Measurements from ENCODE around the gene PTPN21.

PTPN21 gene

GRCh38 chr14:88604212-88604611, 49.4 kb upstream of the PTPN21 start:
- ChIA-PET POLR2A (no interaction called here), CTCF (no interaction called here)
- TF ChIP-seq ZNF623 (tag by site-specific recombination; IDR thresholded peaks at IDR 0.05) (no peak), ZNF692 (tag by site-specific recombination; IDR thresholded peaks at IDR 0.05) (no peak), AEBP2 (tag by site-specific recombination; IDR thresholded peaks at IDR 0.05; ENCODE audit: borderline replicate concordance) (no peak), ZNF501 (tag by site-specific recombination; IDR thresholded peaks at IDR 0.05) (no peak)
- Histone ChIP-seq H3K27ac (ENCODE audit: extremely low read depth, low read depth, low read length) (no peak overlapping the region), H3K4me3 (ENCODE audit: low read depth, low read length) (no peak overlapping the region), H3K9me3 (ENCODE audit: control insufficient read depth, insufficient read depth, low read depth, low read length) (no peaks in the 10 kb centered on the region), H3K36me3 (ENCODE audit: control insufficient read depth in 2 of 2, insufficient read depth in 1 of 2, low read length in 2 of 2) (peaks cover 69 to 99% of the 10 kb centered on the region in 2 experiments), H3K4me1 (ENCODE audit: control insufficient read depth, insufficient read depth, low read length) (no peaks in the 10 kb centered on the region)

- POLR2A ChIA-PET = no interaction called here
- Histone ChIP-seq H3K4me1 (ENCODE audit: control insufficient read depth, insufficient read depth, low read length) (0 out of 2 replicates have a peak, but pooled peaks cover 3% of the 10 kb centered on the region), H3K9me3 (ENCODE audit: control insufficient read depth, insufficient read depth, low read depth, low read length) (no peaks in the 10 kb centered on the region), H3K27ac (ENCODE audit: extremely low read depth, low read depth, low read length) (no peak overlapping the region), H3K4me3 (ENCODE audit: low read depth, low read length) (no peak overlapping the region), H3K36me3 (ENCODE audit: control insufficient read depth in 2 of 2, insufficient read depth in 1 of 2, low read length in 2 of 2) (peaks cover 50 to 100% of the 10 kb centered on the region in 2 experiments)
- CTCF ChIA-PET = interaction anchor here (0.6 kb wide), 1 partner anchor 409 kb away, joined by 3 read pairs; no protein-coding TSS in a partner anchor
- no peak for TF ChIP-seq HOXA7 (CRISPR knock-in tag; IDR thresholded peaks at IDR 0.05; ENCODE audit: borderline replicate concordance)
- TF ChIP-seq ZNF362 (tag by site-specific recombination; IDR thresholded peaks at IDR 0.05) = no peak
- TF ChIP-seq ZEB2 (tag by site-specific recombination; IDR thresholded peaks at IDR 0.05) = no peak
- no peak for TF ChIP-seq ZSCAN30 (tag by site-specific recombination; IDR thresholded peaks at IDR 0.05)
- no peak for TF ChIP-seq ZBTB44 (tag by site-specific recombination; IDR thresholded peaks at IDR 0.05)
- no peak for TF ChIP-seq ZNF133 (tag by site-specific recombination; IDR thresholded peaks at IDR 0.05)
- TF ChIP-seq ZSCAN16 (tag by site-specific recombination; IDR thresholded peaks at IDR 0.05) = no peak
- no peak for TF ChIP-seq ZNF391 (tag by site-specific recombination; IDR thresholded peaks at IDR 0.05; ENCODE audit: borderline replicate concordance, low read depth)
- no peak for TF ChIP-seq ZNF248 (tag by site-specific recombination; IDR thresholded peaks at IDR 0.05)
- TF ChIP-seq ZNF140 (tag by site-specific recombination; IDR thresholded peaks at IDR 0.05) = no peak
- TF ChIP-seq ZNF629 (tag by site-specific recombination; IDR thresholded peaks at IDR 0.05) = no peak
- TF ChIP-seq ZNF830 (tag by site-specific recombination; IDR thresholded peaks at IDR 0.05; ENCODE audit: low read depth) = no peak
- TF ChIP-seq ZXDB (tag by site-specific recombination; IDR thresholded peaks at IDR 0.05) = no peak
- no peak for TF ChIP-seq ZNF121 (tag by site-specific recombination; IDR thresholded peaks at IDR 0.05)
- TF ChIP-seq ZNF501 (tag by site-specific recombination; IDR thresholded peaks at IDR 0.05) = no peak
- TF ChIP-seq ZNF677 (tag by site-specific recombination; IDR thresholded peaks at IDR 0.05) = no peak
Observed at GRCh38 chr14:88599761-88600439, 45.1 kb upstream of the PTPN21 start.
